ENCODE results near the gene SALL4. TPM values are rescaled to one million over a fixed set of nuclear protein-coding genes. Genes with fewer than 3 reads are reported as not detected.
"Not testable (repeated sequence)": the region's sequence is repeated elsewhere in the genome, so short reads cannot be mapped to it uniquely, and the experiment has no call there.

SALL4 gene
- total and polyA plus RNA-seq, 2 donors: 0.09 to 0.21 TPM

DNA sequence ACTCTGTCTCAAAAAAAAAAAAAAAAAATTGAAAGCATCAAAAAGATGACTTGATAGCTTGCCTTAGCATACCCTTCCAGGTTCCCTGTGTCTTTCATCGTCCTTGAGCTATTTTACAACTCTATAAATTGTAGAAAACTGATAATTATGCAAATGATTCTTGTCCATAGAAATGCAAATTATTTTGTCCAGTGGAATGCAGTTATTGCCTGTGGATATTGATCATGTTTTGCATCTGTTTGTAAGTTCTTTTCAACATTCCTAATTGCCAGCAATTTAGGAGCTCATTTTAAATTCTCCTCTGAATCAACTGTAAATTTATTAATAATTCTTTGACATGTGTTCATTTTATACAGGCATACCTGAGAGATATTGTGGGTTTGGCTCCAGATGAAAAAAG lies 27.1 kb downstream of the SALL4 start:
- WGBS: 84% methylated on average over 1 of the region's 1 CpG
- Histone ChIP-seq H3K27me3 (ENCODE audit: control insufficient read depth in 2 of 2, insufficient read depth in 1 of 2, low read length in 1 of 2) (peaks cover 0 to 4% of the 10 kb centered on the region in 2 donors), H3K36me3 (ENCODE audit: control insufficient read depth in 2 of 2, insufficient read depth in 2 of 2, low read length in 1 of 2) (no peaks in the 10 kb centered on the region), H3K4me1 (ENCODE audit: control insufficient read depth in 2 of 2, insufficient read depth in 2 of 2, low read length in 2 of 2) (no peaks in the 10 kb centered on the region), H3K4me3 (ENCODE audit: low read length in 2 of 2) (no peak overlapping the region), H3K27ac (ENCODE audit: low read depth in 1 of 2, low read length in 1 of 2) (no peak overlapping the region), H3K9me3 (ENCODE audit: control insufficient read depth in 2 of 2, insufficient read depth in 1 of 2, low read length in 1 of 2) (peaks cover 0 to 5% of the 10 kb centered on the region in 2 donors)
- DNase-seq (ENCODE audit: low read depth in 6 of 9, low spot score in 9 of 9): no peak

DNA sequence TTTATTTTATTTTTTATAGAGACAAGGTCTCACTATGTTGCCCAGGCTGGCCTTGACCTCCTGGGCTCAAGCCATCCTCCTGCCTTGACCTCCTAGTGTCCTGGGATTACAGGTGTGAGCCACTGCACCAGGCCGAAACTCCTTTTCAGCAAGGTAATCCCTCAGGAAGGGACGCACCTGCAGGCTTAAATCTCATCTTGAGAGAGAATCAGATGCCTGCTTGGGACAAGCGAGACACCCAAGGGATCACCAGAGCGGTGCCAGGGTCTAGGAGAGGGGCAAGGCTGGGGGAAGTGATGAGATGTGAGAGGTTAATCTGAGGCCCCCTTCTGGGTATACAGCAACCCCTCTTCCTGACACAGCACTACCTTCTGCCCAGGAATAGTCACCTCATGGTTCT lies 30.1 kb downstream of the SALL4 start:
- Histone ChIP-seq H3K27ac (ENCODE audit: low read depth in 1 of 2, low read length in 1 of 2) (no peak overlapping the region), H3K36me3 (ENCODE audit: control insufficient read depth in 2 of 2, insufficient read depth in 2 of 2, low read length in 1 of 2) (no peaks in the 10 kb centered on the region), H3K4me1 (ENCODE audit: control insufficient read depth in 2 of 2, insufficient read depth in 2 of 2, low read length in 2 of 2) (peaks cover 0 to 3% of the 10 kb centered on the region in 2 donors), H3K9me3 (ENCODE audit: control insufficient read depth in 2 of 2, insufficient read depth in 1 of 2, low read length in 1 of 2) (no peaks in the 10 kb centered on the region), H3K4me3 (ENCODE audit: low read length in 2 of 2) (no peak overlapping the region), H3K27me3 (ENCODE audit: control insufficient read depth in 2 of 2, insufficient read depth in 1 of 2, low read length in 1 of 2) (peaks cover 18 to 30% of the 10 kb centered on the region in 2 donors)
- WGBS: 96% methylated on average over 4 of the region's 4 CpGs
- no peak for DNase-seq (ENCODE audit: low read depth in 6 of 9, low spot score in 9 of 9)

DNA sequence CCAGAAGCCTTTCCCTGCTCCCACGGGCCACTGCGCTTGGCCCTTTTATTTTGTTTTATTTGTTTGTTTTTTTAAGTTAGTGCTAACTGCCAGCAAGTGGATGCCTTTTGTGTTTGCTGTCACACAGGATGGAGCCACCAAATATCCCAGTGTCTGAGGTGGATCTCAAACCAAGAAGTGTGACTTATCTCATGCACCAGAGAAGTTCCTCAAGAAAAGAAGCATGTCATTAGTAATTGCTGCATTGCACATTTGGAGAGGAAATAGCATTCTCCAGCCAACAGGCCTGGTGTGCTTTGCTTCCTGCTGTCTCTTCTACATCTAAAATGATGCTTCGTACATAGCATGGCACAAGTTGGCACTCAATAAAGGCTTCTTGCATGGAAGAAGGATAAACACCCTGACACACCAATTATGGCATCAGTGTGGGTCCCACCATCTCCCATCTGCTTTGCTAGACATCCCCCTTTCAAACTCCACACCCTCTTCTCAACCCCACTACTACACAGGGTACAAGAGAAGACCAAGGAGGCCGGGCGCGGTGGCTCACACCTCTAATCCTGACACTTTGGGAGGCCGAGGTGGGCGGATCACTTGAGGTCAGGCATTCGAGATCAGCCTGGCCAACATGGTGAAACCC lies 32.2 kb downstream of the SALL4 start:
- H3K4me3 ChIP-seq (ENCODE audit: low read length in 2 of 2): no peak overlapping the region
- no peaks in the 10 kb centered on the region for H3K9me3 ChIP-seq (ENCODE audit: control insufficient read depth in 2 of 2, insufficient read depth in 1 of 2, low read length in 1 of 2)
- peaks cover 29 to 42% of the 10 kb centered on the region in 2 donors for H3K27me3 ChIP-seq (ENCODE audit: control insufficient read depth in 2 of 2, insufficient read depth in 1 of 2, low read length in 1 of 2)
- WGBS: 97% methylated on average over 9 of the region's 9 CpGs
- H3K4me1 ChIP-seq (ENCODE audit: control insufficient read depth in 2 of 2, insufficient read depth in 2 of 2, low read length in 2 of 2): peaks cover 0 to 3% of the 10 kb centered on the region in 2 donors
- no peaks in the 10 kb centered on the region for H3K36me3 ChIP-seq (ENCODE audit: control insufficient read depth in 2 of 2, insufficient read depth in 2 of 2, low read length in 1 of 2)
- DNase-seq (ENCODE audit: low read depth in 6 of 9, low spot score in 9 of 9): no peak
- H3K27ac ChIP-seq (ENCODE audit: low read depth in 1 of 2, low read length in 1 of 2): no peak overlapping the region

- DNase-seq (ENCODE audit: low read depth in 6 of 9, low spot score in 9 of 9): no peak
- Histone ChIP-seq H3K4me1 (ENCODE audit: control insufficient read depth in 2 of 2, insufficient read depth in 2 of 2, low read length in 2 of 2) (peaks cover 0 to 3% of the 10 kb centered on the region in 2 donors), H3K36me3 (ENCODE audit: control insufficient read depth in 2 of 2, insufficient read depth in 2 of 2, low read length in 1 of 2) (no peaks in the 10 kb centered on the region), H3K27me3 (ENCODE audit: control insufficient read depth in 2 of 2, insufficient read depth in 1 of 2, low read length in 1 of 2) (peaks cover 29 to 42% of the 10 kb centered on the region in 2 donors), H3K27ac (ENCODE audit: low read depth in 1 of 2, low read length in 1 of 2) (no peak overlapping the region), H3K9me3 (ENCODE audit: control insufficient read depth in 2 of 2, insufficient read depth in 1 of 2, low read length in 1 of 2) (no peaks in the 10 kb centered on the region), H3K4me3 (ENCODE audit: low read length in 2 of 2) (peak overlapping the region in 1 of 2 donors; percentile 34)
- 44% methylated on average over 16 of the region's 16 CpGs for WGBS
Observed at GRCh38 chr20:51768759-51769517, 33.4 kb downstream of the SALL4 start.

GRCh38 chr20:51767867-51768758 lies 34.2 kb downstream of the SALL4 start, which contains the start of gene ATP9A:
Gene ATP9A, minus strand, starts transcription at chr20:51768390. Its CDS starts 21 bp downstream, at chr20:51768369.
- no peak for DNase-seq (ENCODE audit: low read depth in 6 of 9, low spot score in 9 of 9)
- H3K4me1 ChIP-seq (ENCODE audit: control insufficient read depth in 2 of 2, insufficient read depth in 2 of 2, low read length in 2 of 2): peaks cover 0 to 3% of the 10 kb centered on the region in 2 donors
- peak within 1 kb of the TSS in 1 of 2 donors; percentile 42 for H3K27ac ChIP-seq (ENCODE audit: low read depth in 1 of 2, low read length in 1 of 2)
- peak within 1 kb of the TSS; percentile 34 to 44 for H3K4me3 ChIP-seq (ENCODE audit: low read length in 2 of 2)
- H3K9me3 ChIP-seq (ENCODE audit: control insufficient read depth in 2 of 2, insufficient read depth in 1 of 2, low read length in 1 of 2): no peaks in the 10 kb centered on the region
- H3K27me3 ChIP-seq (ENCODE audit: control insufficient read depth in 2 of 2, insufficient read depth in 1 of 2, low read length in 1 of 2): peaks cover 29 to 42% of the 10 kb centered on the region in 2 donors
- 2% methylated on average over 131 of the region's 131 CpGs for WGBS
- no peaks in the 10 kb centered on the region for H3K36me3 ChIP-seq (ENCODE audit: control insufficient read depth in 2 of 2, insufficient read depth in 2 of 2, low read length in 1 of 2)

- 2% methylated on average over 61 of the region's 61 CpGs for WGBS
- Histone ChIP-seq H3K27me3 (ENCODE audit: control insufficient read depth in 2 of 2, insufficient read depth in 1 of 2, low read length in 1 of 2) (peaks cover 29 to 42% of the 10 kb centered on the region in 2 donors), H3K4me1 (ENCODE audit: control insufficient read depth in 2 of 2, insufficient read depth in 2 of 2, low read length in 2 of 2) (peaks cover 0 to 3% of the 10 kb centered on the region in 2 donors), H3K36me3 (ENCODE audit: control insufficient read depth in 2 of 2, insufficient read depth in 2 of 2, low read length in 1 of 2) (no peaks in the 10 kb centered on the region), H3K9me3 (ENCODE audit: control insufficient read depth in 2 of 2, insufficient read depth in 1 of 2, low read length in 1 of 2) (no peaks in the 10 kb centered on the region), H3K27ac (ENCODE audit: low read depth in 1 of 2, low read length in 1 of 2) (peak overlapping the region; percentile 41 to 42), H3K4me3 (ENCODE audit: low read length in 2 of 2) (peak overlapping the region; percentile 34 to 44)
- peak in 7 of 9 donors; percentile 6 to 46 (median 19) for DNase-seq (ENCODE audit: low read depth in 6 of 9, low spot score in 9 of 9)
Observed at GRCh38 chr20:51766994-51767866, 35.1 kb downstream of the SALL4 start.

GRCh38 chr20:51765381-51765780 lies 36.9 kb downstream of the SALL4 start:
- not testable (repeated sequence) for H3K9me3 ChIP-seq (ENCODE audit: control insufficient read depth in 2 of 2, insufficient read depth in 1 of 2, low read length in 1 of 2); H3K27ac ChIP-seq (ENCODE audit: low read depth in 1 of 2, low read length in 1 of 2)
- WGBS: 96% methylated on average over 10 of the region's 10 CpGs

DNA sequence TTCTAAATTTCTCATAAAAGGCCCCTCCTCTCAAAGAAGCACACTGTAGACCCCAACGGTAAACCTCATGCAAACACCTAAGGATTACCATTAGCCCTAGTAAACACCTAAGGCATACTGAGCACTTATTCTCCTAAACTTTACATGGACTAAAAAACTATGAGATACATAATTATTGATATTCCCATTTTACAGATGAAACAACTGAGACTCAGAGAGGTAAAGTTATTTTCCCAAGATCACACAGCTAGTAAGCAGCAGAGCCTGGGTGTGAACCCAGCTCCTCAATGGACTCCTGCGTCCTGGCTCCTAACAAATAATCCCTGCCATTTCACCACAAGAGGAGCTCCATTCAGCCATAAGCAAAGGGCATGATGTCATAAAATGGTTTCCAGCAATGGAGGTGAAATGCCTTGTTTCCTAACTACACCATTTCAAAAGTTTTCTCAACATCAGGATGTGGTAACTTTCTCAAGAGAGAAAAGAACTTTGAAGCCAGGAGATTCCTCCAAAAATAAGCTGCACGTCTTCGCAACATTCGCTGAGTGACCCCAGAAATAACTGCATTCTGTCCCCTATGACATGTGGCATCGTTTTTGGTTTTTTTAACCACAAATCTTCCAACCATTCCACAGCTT lies 38.2 kb downstream of the SALL4 start:
- H3K4me3 ChIP-seq (ENCODE audit: low read length in 2 of 2): no peak overlapping the region
- no peaks in the 10 kb centered on the region for H3K36me3 ChIP-seq (ENCODE audit: control insufficient read depth in 2 of 2, insufficient read depth in 2 of 2, low read length in 1 of 2)
- H3K4me1 ChIP-seq (ENCODE audit: control insufficient read depth in 2 of 2, insufficient read depth in 2 of 2, low read length in 2 of 2): peaks cover 0 to 3% of the 10 kb centered on the region in 2 donors
- no peaks in the 10 kb centered on the region for H3K9me3 ChIP-seq (ENCODE audit: control insufficient read depth in 2 of 2, insufficient read depth in 1 of 2, low read length in 1 of 2)
- no peak overlapping the region for H3K27ac ChIP-seq (ENCODE audit: low read depth in 1 of 2, low read length in 1 of 2)
- 91% methylated on average over 6 of the region's 6 CpGs for WGBS
- peaks cover 26% of the 10 kb centered on the region in 2 donors for H3K27me3 ChIP-seq (ENCODE audit: control insufficient read depth in 2 of 2, insufficient read depth in 1 of 2, low read length in 1 of 2)
- no peak for DNase-seq (ENCODE audit: low read depth in 6 of 9, low spot score in 9 of 9)

More at GRCh38 chr20:51765381-51765780, 36.9 kb downstream of the SALL4 start:
- not testable (repeated sequence) for H3K4me1 ChIP-seq (ENCODE audit: control insufficient read depth in 2 of 2, insufficient read depth in 2 of 2, low read length in 2 of 2); H3K36me3 ChIP-seq (ENCODE audit: control insufficient read depth in 2 of 2, insufficient read depth in 2 of 2, low read length in 1 of 2); H3K4me3 ChIP-seq (ENCODE audit: low read length in 2 of 2); DNase-seq (ENCODE audit: low read depth in 6 of 9, low spot score in 9 of 9)
- H3K27me3 ChIP-seq (ENCODE audit: control insufficient read depth in 2 of 2, insufficient read depth in 1 of 2, low read length in 1 of 2): peaks cover 29 to 39% of the 10 kb centered on the region in 2 donors

All from thymus (tissue), 11 donors.